HCT116 (cell line): ENCODE measurements around the gene UTP15. TPM values are rescaled to one million over a fixed set of nuclear protein-coding genes. Genes with fewer than 3 reads are reported as not detected.

Experiments used
- ATAC-seq: fragments of 200-7000 bp; cut with Tn5 transposase; 2 replicates; pipeline ENCODE4 v1.9.1; 2020; ENCODE audit warnings: mild to moderate bottlenecking, moderate library complexity
- BruUV-seq: library from RNA; stranded (reverse); fragments of 400-500 nt; replicated peaks from 2 replicates; lab custom pipeline; 2021; lab: Mats Ljungman, UMichigan
- CTCF ChIA-PET: fragments of 300-600 bp; sonication (Branson Sonifier 250); formaldehyde crosslinking; loops from one replicate; lab custom pipeline; 2021; ENCODE audit warnings: antibody characterized with exemption; lab: Charles Lee
- POLR2A ChIA-PET: fragments of 300-600, 350-600 bp; sonication (Branson Sonifier 250); formaldehyde crosslinking; loops from one replicate; lab custom pipeline; 2021; ENCODE audit warnings: antibody characterized with exemption; lab: Charles Lee
- RAD21 ChIA-PET, 2 experiments: fragments of 300-600 bp; sonication (Branson Sonifier 250); formaldehyde crosslinking; loops; one replicate each; lab custom pipeline; 2023; ENCODE audit warnings: low total read pairs in 2 of 2; ENCODE audit not compliant: uncharacterized antibody in 2 of 2, unreplicated experiment in 2 of 2, low non-redundant PET in 1 of 2; lab: Charles Lee
- DNase-seq: peaks from one replicate; pipeline ENCODE4 v3.0.0-alpha.2; 2010; ENCODE audit warnings: low read depth, low spot score
- H2AFZ ChIP-seq: fragments of 200-600 bp; shearing (Covaris generic), sonication (generic); 2 replicates; pipeline ENCODE4 v1.6.1; 2017; ENCODE audit warnings: low read depth, mixed run types, mixed read lengths, antibody characterized with exemption, low read length; ENCODE audit not compliant: poor library complexity, severe bottlenecking
- H3K27ac ChIP-seq: 2 replicates; pipeline ENCODE4 v1.5.1; 2012; ENCODE audit warnings: low read depth, low read length
- H3K27me3 ChIP-seq: fragments of 200-600 bp; sonication (generic); 2 replicates; pipeline ENCODE4 v1.6.1; 2016; ENCODE audit warnings: mixed run types, low read length, mixed read lengths; ENCODE audit not compliant: insufficient read depth
- H3K36me3 ChIP-seq, 2 experiments: fragments of 200-500 bp in 1 of 2; fragments of 200-600 bp in 1 of 2; sonication (Bioruptor generic) in 1 of 2; sonication (generic) in 1 of 2; 2 replicates each; pipeline versions ENCODE4 v1.5.1 to v1.6.1; 2014 to 2016; ENCODE audit warnings: low read length in 2 of 2, inconsistent platforms in 1 of 2, mixed read lengths in 1 of 2, mixed run types in 1 of 2; ENCODE audit not compliant: insufficient read depth in 2 of 2, control insufficient read depth in 1 of 2
- H3K4me1 ChIP-seq, 2 experiments: fragments of 200-600 bp in 1 of 2; sonication (generic) in 1 of 2; 2 replicates each; pipeline versions ENCODE4 v1.5.1 to v1.6.1; 2012 to 2017; ENCODE audit warnings: low read length in 2 of 2, inconsistent platforms in 1 of 2, mild to moderate bottlenecking in 1 of 2, mixed read lengths in 1 of 2, mixed run types in 1 of 2, moderate library complexity in 1 of 2; ENCODE audit not compliant: insufficient read depth in 2 of 2, control insufficient read depth in 1 of 2
- H3K4me2 ChIP-seq: fragments of 200-600 bp; sonication (generic); 2 replicates; pipeline ENCODE4 v1.6.1; 2017; ENCODE audit warnings: mixed run types, low read length, mixed read lengths
- H3K4me3 ChIP-seq, 2 experiments: fragments of 200-600 bp in 1 of 2; sonication (generic) in 1 of 2; replicated peaks in 1 of 2; 2 replicates each; pipeline ENCODE4 v1.5.1; 2011 to 2016; ENCODE audit warnings: low read length in 2 of 2, control low read depth in 1 of 2, low read depth in 1 of 2, mild to moderate bottlenecking in 1 of 2, mixed read lengths in 1 of 2, mixed run types in 1 of 2
- H3K79me2 ChIP-seq: fragments of 200-600 bp; sonication (generic); 2 replicates; pipeline ENCODE4 v1.6.1; 2017; ENCODE audit warnings: mild to moderate bottlenecking, mixed run types, low read length, moderate library complexity, mixed read lengths; ENCODE audit not compliant: insufficient read depth
- H3K9ac ChIP-seq: fragments of 200-600 bp; sonication (generic); 2 replicates; pipeline ENCODE4 v1.6.1; 2016; ENCODE audit warnings: low read length, mixed read lengths
- H3K9me2 ChIP-seq: fragments of 200-600 bp; sonication (generic), shearing (Covaris generic); 2 replicates; pipeline ENCODE4 v1.6.1; 2017; ENCODE audit warnings: mixed run types, mild to moderate bottlenecking, moderate library complexity; ENCODE audit not compliant: insufficient read depth
- H3K9me3 ChIP-seq, 2 experiments: fragments of 200-500 bp in 1 of 2; fragments of 200-600 bp in 1 of 2; sonication (Bioruptor generic) in 1 of 2; sonication (generic) in 1 of 2; 2 replicates each; pipeline ENCODE4 v1.6.1; 2014 to 2017; ENCODE audit warnings: low read length in 2 of 2, mixed read lengths in 2 of 2, inconsistent platforms in 1 of 2, low read depth in 1 of 2, mild to moderate bottlenecking in 1 of 2, mixed run types in 1 of 2, moderate library complexity in 1 of 2; ENCODE audit not compliant: control insufficient read depth in 1 of 2, insufficient read depth in 1 of 2
- H4K20me1 ChIP-seq: fragments of 200-600 bp; sonication (generic), shearing (Covaris generic); 2 replicates; pipeline ENCODE4 v1.6.1; 2017; ENCODE audit warnings: mixed run types, mild to moderate bottlenecking, moderate library complexity; ENCODE audit not compliant: insufficient read depth
- CBX3 ChIP-seq: IDR thresholded peaks from 2 replicates; pipeline ENCODE4 v1.6.1; 2012; ENCODE audit warnings: low read depth
- EGR1 ChIP-seq: IDR thresholded peaks from 2 replicates; pipeline ENCODE4 v1.6.1; 2012; ENCODE audit warnings: low read depth
- EZH2 ChIP-seq: fragments of 200-600 bp; sonication (generic); IDR thresholded peaks from 2 replicates; pipeline ENCODE4 v1.6.1; 2017; ENCODE audit warnings: antibody characterized with exemption, mixed run types
- EZH2phosphoT487 ChIP-seq: fragments of 200-600 bp; IDR thresholded peaks from 2 replicates; pipeline ENCODE4 v1.6.1; 2018; ENCODE audit warnings: antibody characterized with exemption, borderline replicate concordance
- JUND ChIP-seq: IDR thresholded peaks from 2 replicates; pipeline ENCODE4 v1.6.1; 2012
- POLR2A ChIP-seq: IDR thresholded peaks from 2 replicates; pipeline ENCODE4 v1.7.0; 2011; ENCODE audit warnings: borderline replicate concordance; ENCODE audit not compliant: insufficient read depth, insufficient read length; ENCODE audit errors: extremely low read depth
- POLR2AphosphoS5 ChIP-seq: IDR thresholded peaks from 2 replicates; pipeline ENCODE4 v1.6.1; 2011; ENCODE audit warnings: mild to moderate bottlenecking, low read depth, low read length, moderate library complexity
- SIN3A ChIP-seq: IDR thresholded peaks from 2 replicates; pipeline ENCODE4 v1.6.1; 2012; ENCODE audit warnings: low read depth
- SRF ChIP-seq: IDR thresholded peaks from 2 replicates; pipeline ENCODE4 v1.6.1; 2012; ENCODE audit warnings: low read depth
- TCF7L2 ChIP-seq: IDR thresholded peaks from 2 replicates; pipeline ENCODE4 v1.7.0; 2011; ENCODE audit warnings: borderline replicate concordance, inconsistent platforms; ENCODE audit not compliant: insufficient read depth, insufficient read length; ENCODE audit errors: extremely low read depth
- YY1 ChIP-seq: IDR thresholded peaks from 2 replicates; pipeline ENCODE4 v1.6.1; 2011; ENCODE audit warnings: low read length, low read depth, moderate library complexity, mild to moderate bottlenecking; ENCODE audit not compliant: insufficient replicate concordance; ENCODE audit errors: extremely low read depth
- ZNF274 ChIP-seq: fragments of 200-500 bp; sonication (Bioruptor generic); IDR thresholded peaks from 2 replicates; pipeline ENCODE4 v1.6.1; 2014; ENCODE audit warnings: mild to moderate bottlenecking, low read depth, low read length, inconsistent platforms
- intact Hi-C: fragments of 100-400 bp; cut with micrococcal nuclease; formaldehyde crosslinking; loops from 2 replicates; pipeline ENCODE4 v1.10.0; 2022
- total RNA-seq: library from RNA; stranded (reverse); gene quantifications from one replicate; pipeline ENCODE4 v1.2.1, GENCODE V29; 2021; ENCODE audit not compliant: unreplicated experiment
- TF ChIP-seq, protein P1 (sequence below): IDR thresholded peaks from 2 replicates; pipeline ENCODE4 v1.6.1; 2012; ENCODE audit warnings: low read depth
- TF ChIP-seq, protein P2 (sequence below), 3 experiments: fragments of 200-600 bp in 1 of 3; sonication (generic) in 1 of 3; IDR thresholded peaks in 2 of 3; conservative IDR thresholded peaks in 1 of 3; 2 replicates each; pipeline ENCODE4 v1.5.1; 2012 to 2017; ENCODE audit warnings: low read depth in 2 of 3, low read length in 2 of 3, antibody characterized with exemption in 1 of 3, borderline replicate concordance in 1 of 3, control low read depth in 1 of 3, mild to moderate bottlenecking in 1 of 3, mixed read lengths in 1 of 3, mixed run types in 1 of 3, moderate library complexity in 1 of 3; ENCODE audit not compliant: insufficient read depth in 1 of 3
- TF ChIP-seq, protein P3 (sequence below): IDR thresholded peaks from 2 replicates; pipeline ENCODE4 v1.6.1; 2012

Gene UTP15
- total RNA-seq, 1 experiment from 2014 or later: 39.3 TPM

DNA sequence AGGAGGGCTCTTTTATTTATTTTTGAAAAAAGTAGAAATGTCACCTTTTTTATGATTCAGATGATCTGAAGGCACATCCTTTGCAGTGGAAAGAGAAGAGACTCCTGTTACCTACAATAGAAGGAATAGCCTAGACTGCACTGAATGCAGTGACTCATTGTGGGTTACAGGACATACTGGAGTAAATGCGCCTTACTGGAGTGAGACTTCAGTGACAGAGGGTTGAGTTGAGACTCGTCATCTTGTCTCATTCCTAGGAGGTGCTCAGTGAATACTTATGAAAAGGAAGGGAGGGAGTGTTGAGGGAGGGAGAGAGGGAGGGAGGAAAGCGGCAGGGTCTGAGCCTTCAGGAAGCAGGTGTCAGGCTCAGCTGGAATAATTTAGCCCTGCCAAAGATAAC, 25.4 kb upstream of the UTP15 start:
- no peaks in the 10 kb centered on the region for H3K79me2 ChIP-seq
- H3K4me3 ChIP-seq: no peak overlapping the region
- no peaks in the 10 kb centered on the region; a peak in 1 of 4 replicates for H3K9me3 ChIP-seq
- BruUV-seq: no TSS peak
- no peaks in the 10 kb centered on the region for H3K9me2 ChIP-seq
- ATAC-seq: no peak
- TF ChIP-seq ZNF274 (no peak), SRF (no peak), EZH2phosphoT487 (no peak), SIN3A (no peak), YY1 (no peak), JUND (no peak), CBX3 (no peak), EZH2 (no peak), EGR1 (no peak), POLR2AphosphoS5 (no peak), TCF7L2 (no peak), POLR2A (no peak)
- TF ChIP-seq, protein P1, sequence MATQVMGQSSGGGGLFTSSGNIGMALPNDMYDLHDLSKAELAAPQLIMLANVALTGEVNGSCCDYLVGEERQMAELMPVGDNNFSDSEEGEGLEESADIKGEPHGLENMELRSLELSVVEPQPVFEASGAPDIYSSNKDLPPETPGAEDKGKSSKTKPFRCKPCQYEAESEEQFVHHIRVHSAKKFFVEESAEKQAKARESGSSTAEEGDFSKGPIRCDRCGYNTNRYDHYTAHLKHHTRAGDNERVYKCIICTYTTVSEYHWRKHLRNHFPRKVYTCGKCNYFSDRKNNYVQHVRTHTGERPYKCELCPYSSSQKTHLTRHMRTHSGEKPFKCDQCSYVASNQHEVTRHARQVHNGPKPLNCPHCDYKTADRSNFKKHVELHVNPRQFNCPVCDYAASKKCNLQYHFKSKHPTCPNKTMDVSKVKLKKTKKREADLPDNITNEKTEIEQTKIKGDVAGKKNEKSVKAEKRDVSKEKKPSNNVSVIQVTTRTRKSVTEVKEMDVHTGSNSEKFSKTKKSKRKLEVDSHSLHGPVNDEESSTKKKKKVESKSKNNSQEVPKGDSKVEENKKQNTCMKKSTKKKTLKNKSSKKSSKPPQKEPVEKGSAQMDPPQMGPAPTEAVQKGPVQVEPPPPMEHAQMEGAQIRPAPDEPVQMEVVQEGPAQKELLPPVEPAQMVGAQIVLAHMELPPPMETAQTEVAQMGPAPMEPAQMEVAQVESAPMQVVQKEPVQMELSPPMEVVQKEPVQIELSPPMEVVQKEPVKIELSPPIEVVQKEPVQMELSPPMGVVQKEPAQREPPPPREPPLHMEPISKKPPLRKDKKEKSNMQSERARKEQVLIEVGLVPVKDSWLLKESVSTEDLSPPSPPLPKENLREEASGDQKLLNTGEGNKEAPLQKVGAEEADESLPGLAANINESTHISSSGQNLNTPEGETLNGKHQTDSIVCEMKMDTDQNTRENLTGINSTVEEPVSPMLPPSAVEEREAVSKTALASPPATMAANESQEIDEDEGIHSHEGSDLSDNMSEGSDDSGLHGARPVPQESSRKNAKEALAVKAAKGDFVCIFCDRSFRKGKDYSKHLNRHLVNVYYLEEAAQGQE: no peak
- TF ChIP-seq, protein P2, sequence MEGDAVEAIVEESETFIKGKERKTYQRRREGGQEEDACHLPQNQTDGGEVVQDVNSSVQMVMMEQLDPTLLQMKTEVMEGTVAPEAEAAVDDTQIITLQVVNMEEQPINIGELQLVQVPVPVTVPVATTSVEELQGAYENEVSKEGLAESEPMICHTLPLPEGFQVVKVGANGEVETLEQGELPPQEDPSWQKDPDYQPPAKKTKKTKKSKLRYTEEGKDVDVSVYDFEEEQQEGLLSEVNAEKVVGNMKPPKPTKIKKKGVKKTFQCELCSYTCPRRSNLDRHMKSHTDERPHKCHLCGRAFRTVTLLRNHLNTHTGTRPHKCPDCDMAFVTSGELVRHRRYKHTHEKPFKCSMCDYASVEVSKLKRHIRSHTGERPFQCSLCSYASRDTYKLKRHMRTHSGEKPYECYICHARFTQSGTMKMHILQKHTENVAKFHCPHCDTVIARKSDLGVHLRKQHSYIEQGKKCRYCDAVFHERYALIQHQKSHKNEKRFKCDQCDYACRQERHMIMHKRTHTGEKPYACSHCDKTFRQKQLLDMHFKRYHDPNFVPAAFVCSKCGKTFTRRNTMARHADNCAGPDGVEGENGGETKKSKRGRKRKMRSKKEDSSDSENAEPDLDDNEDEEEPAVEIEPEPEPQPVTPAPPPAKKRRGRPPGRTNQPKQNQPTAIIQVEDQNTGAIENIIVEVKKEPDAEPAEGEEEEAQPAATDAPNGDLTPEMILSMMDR (IDR thresholded peaks at IDR 0.05 in 2 of 3, conservative IDR thresholded peaks at IDR 0.05 in 1 of 3; ENCODE audit: borderline replicate concordance in 1 of 3, insufficient read depth in 1 of 3, low read depth in 2 of 3, low read length in 2 of 3): no peak
- TF ChIP-seq, protein P3, sequence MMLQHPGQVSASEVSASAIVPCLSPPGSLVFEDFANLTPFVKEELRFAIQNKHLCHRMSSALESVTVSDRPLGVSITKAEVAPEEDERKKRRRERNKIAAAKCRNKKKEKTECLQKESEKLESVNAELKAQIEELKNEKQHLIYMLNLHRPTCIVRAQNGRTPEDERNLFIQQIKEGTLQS: no peak
- TF ChIP-seq, all 23 proteins: peak for 0
- ChIA-PET CTCF (no interaction called here), POLR2A (no interaction called here), RAD21 (no interaction called here)
- Histone ChIP-seq H2AFZ (no peak overlapping the region), H3K27ac (no peak overlapping the region), H4K20me1 (no peaks in the 10 kb centered on the region), H3K27me3 (no peaks in the 10 kb centered on the region), H3K4me1 (peaks cover 0 to 4% of the 10 kb centered on the region in 2 experiments; a peak in 1 of 4 replicates), H3K4me2 (no peak overlapping the region), H3K9ac (no peak overlapping the region), H3K36me3 (no peaks in the 10 kb centered on the region)
- intact Hi-C loops: no loop called here
- no peak for DNase-seq
